ENCODE results near the gene LZTS3.
A peak's percentile ranks its signal among the peaks of the same experiment; 100 is the strongest.
"Not testable (repeated sequence)": the region's sequence is repeated elsewhere in the genome, so short reads cannot be mapped to it uniquely, and the experiment has no call there.

The LZTS3 gene

GRCh38 chr20:3133155-3133554 lies 40.2 kb downstream of the LZTS3 start:
- FAIRE-seq = no peak

GRCh38 chr20:3130051-3130600 lies 43.2 kb downstream of the LZTS3 start:
- no peak for FAIRE-seq

GRCh38 chr20:3129094-3129493 lies 44.3 kb downstream of the LZTS3 start:
- FAIRE-seq = no peak

GRCh38 chr20:3128275-3128984 lies 44.9 kb downstream of the LZTS3 start:
- FAIRE-seq = no peak

- FAIRE-seq = no peak
These were observed 46.9 kb downstream of the LZTS3 start for GRCh38 chr20:3126527-3126859.

GRCh38 chr20:3125776-3126526 lies 47.4 kb downstream of the LZTS3 start:
- not testable (repeated sequence) for FAIRE-seq

GRCh38 chr20:3124773-3125560 lies 48.4 kb downstream of the LZTS3 start:
- FAIRE-seq = not testable (repeated sequence)

- not testable (repeated sequence) for FAIRE-seq
These were observed 49.2 kb downstream of the LZTS3 start for GRCh38 chr20:3124163-3124562.

GRCh38 chr20:3123542-3123941 lies 49.8 kb downstream of the LZTS3 start:
- FAIRE-seq = no peak

GRCh38 chr20:3121955-3122610 lies 51.3 kb downstream of the LZTS3 start:
- FAIRE-seq = no peak

- FAIRE-seq = no peak
These were observed 52.0 kb downstream of the LZTS3 start for GRCh38 chr20:3121271-3121911.

- FAIRE-seq = no peak
These were observed 54.3 kb downstream of the LZTS3 start for GRCh38 chr20:3119044-3119443.

GRCh38 chr20:3117839-3118379 lies 55.4 kb downstream of the LZTS3 start:
- peak; percentile 82 for FAIRE-seq

GRCh38 chr20:3116341-3116740 lies 57.0 kb downstream of the LZTS3 start:
- no peak for FAIRE-seq

GRCh38 chr20:3115190-3116107 lies 57.9 kb downstream of the LZTS3 start:
- peak; percentile 53 for FAIRE-seq

Data from endometrium (tissue), 2 donors.